GM21360 (cell line): ENCODE measurements around the gene FGFRL1.

Experiments
- ATAC-seq: cut with Tn5 transposase; IDR thresholded peaks from one replicate; pipeline ENCODE4 v1.9.1; 2021; ENCODE audit warnings: mild to moderate bottlenecking, moderate library complexity; ENCODE audit not compliant: unreplicated experiment

Gene FGFRL1

GRCh38 chr4:1004557-1005485 lies 6.6 kb upstream of the FGFRL1 start:
- no peak for ATAC-seq

GRCh38 chr4:1006856-1007255 lies 4.6 kb upstream of the FGFRL1 start:
- no peak for ATAC-seq

GRCh38 chr4:1008840-1009541 lies 2.4 kb upstream of the FGFRL1 start:
- ATAC-seq, result peak; percentile 7

GRCh38 chr4:1009542-1010394 lies 1.7 kb upstream of the FGFRL1 start:
- ATAC-seq, result peak; percentile 36

GRCh38 chr4:1010395-1011021 lies 918 bp upstream of the FGFRL1 start:
- ATAC-seq, result peak; percentile 9

- ATAC-seq, result no peak
Observed at GRCh38 chr4:1011666-1012033, 224 bp downstream of the FGFRL1 start.

- ATAC-seq, result no peak
Observed at GRCh38 chr4:1012034-1012739, 761 bp downstream of the FGFRL1 start.

- ATAC-seq, result no peak
Observed at GRCh38 chr4:1013225-1014073, 2.0 kb downstream of the FGFRL1 start.

- no peak for ATAC-seq
Observed at GRCh38 chr4:1014291-1015167, 3.1 kb downstream of the FGFRL1 start.

- ATAC-seq, result no peak
Observed at GRCh38 chr4:1015179-1015578, 3.8 kb downstream of the FGFRL1 start.

GRCh38 chr4:1015746-1016145 lies 4.3 kb downstream of the FGFRL1 start:
- ATAC-seq, result no peak

GRCh38 chr4:1017211-1017610 lies 5.8 kb downstream of the FGFRL1 start:
- ATAC-seq, result no peak

GRCh38 chr4:1017706-1018105 lies 6.3 kb downstream of the FGFRL1 start:
- ATAC-seq, result no peak

- ATAC-seq, result no peak
Observed at GRCh38 chr4:1018147-1019020, 7.0 kb downstream of the FGFRL1 start.

GRCh38 chr4:1019320-1019719 lies 7.9 kb downstream of the FGFRL1 start:
- no peak for ATAC-seq

GRCh38 chr4:1019729-1020470 lies 8.5 kb downstream of the FGFRL1 start:
- ATAC-seq, result no peak
